GM18909 (cell line): ENCODE results near the gene TOR1AIP2.
A peak's percentile ranks its signal among the peaks of the same experiment; 100 is the strongest.

Experiments used
- ATAC-seq: cut with Tn5 transposase; IDR thresholded peaks from one replicate; pipeline ENCODE4 v1.9.1; 2021; ENCODE audit warnings: mild to moderate bottlenecking; ENCODE audit not compliant: unreplicated experiment, poor library complexity

TOR1AIP2 gene

DNA sequence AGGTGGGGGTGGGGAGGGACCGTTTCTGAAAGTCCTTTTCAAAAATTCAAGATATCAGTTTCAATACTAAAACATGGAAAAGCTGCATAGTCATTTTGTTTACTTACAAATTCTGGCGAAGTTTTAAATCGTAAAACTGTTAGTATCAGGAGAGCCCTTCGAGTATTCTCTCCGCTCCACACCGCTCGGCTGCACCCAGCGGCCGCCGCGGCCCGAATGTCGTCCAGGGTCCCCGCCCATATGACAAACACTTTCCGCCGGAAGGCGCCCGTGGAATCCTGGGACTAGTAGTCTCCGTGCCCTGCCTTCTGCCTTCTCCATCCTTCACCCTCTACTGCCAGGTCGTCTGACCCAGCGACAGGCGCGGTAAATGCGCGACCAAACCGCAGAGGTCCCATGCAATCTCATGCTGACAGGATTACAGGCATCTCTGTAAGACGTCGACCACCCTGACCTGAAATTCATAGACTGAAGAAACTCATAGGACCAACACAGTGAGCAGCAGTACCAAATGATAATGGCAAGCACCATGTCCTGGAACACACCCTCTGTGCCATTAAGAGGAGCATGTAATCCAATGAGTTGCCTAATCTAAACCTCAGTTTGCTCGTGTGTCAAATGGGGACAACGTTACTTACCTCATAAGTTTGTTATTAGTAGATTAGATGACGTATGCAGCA lies at the start of gene TOR1AIP2:
Gene TOR1AIP2, minus strand, starts transcription at position 218 of the 680 bp plus-strand sequence. CDS start 25,138 bp downstream, outside the sequence.
- ATAC-seq = peak; percentile 72

DNA sequence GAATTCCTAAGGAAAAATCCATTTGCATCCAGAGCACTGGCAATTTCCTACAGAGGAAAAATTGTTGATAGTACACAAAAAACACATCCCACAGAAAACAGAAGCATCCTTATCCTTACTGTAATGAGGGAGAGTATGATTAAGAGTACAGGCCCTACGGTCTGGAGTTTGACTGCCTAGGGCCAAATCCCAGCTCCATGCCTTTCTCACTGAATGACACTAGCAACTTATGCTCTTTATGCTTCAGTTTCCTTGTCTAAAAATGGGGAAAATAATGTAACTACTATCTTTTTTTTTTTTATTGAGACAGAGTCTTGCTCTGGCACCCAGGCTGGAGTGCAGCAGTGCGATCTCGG lies 49.2 kb upstream of the TOR1AIP2 start:
- no peak for ATAC-seq

GRCh38 chr1:179925922-179926849 lies 48.6 kb upstream of the TOR1AIP2 start:
- no peak for ATAC-seq

DNA sequence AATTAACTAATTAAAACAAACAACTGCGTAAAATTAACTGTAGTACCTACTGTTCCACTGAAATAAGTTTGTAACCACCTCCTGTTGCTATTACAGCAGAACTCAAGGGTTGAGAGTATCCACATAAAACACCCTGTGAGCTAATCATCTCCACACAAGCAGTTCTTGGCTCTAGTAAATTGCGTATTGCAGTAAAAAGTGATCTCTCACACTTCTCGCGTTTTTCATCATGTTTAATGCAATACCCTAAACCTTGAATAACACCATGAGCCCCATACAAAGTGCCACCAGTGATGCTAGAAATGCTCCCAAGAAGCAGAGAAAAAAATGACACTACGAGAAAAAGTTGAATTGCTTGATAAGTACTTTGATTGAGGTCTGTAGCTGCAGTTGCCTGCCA lies 47.7 kb upstream of the TOR1AIP2 start:
- ATAC-seq = no peak

DNA sequence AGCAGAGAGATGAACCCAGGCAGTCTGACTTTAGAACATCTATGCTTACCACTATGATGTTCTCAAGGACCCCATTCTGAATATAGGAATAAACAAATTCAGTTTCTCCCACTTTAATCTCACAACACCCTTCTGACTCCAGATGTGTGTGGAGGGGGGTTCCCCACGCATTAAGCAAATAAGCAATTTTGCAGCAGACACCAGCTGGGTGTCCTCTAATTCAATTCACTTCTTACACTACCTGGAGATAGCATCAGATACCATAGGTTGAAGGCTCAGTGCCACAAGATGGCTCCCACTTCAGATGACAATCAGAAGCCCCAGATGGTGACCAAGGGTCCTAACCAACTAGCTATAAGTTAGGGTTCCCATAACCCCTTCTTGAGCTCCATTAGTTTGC lies 46.7 kb upstream of the TOR1AIP2 start:
- no peak for ATAC-seq

DNA sequence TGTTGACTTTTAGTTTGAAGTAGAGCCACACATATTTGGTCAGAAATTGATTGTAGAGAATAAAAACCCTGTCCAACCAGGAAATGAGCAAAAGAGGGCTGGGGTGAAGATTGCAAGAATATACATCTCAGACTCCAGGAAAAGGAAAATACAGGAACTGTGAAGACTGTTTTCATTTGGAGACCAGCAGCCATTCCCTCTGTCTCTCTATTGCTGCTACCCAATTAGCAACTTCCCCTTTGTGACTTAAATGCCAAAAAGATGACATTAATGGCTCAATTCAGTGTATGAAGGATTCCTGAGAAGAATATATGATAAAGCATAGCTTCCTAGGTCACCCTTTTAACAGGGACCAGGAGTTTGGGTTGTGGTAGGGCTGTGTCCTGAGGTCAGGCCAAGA lies 45.4 kb upstream of the TOR1AIP2 start:
- no peak for ATAC-seq

GRCh38 chr1:179921981-179922872 lies 44.6 kb upstream of the TOR1AIP2 start:
- no peak for ATAC-seq

GRCh38 chr1:179921472-179921871 lies 43.9 kb upstream of the TOR1AIP2 start:
- no peak for ATAC-seq

GRCh38 chr1:179917601-179918429 lies 40.2 kb upstream of the TOR1AIP2 start:
- ATAC-seq = no peak

DNA sequence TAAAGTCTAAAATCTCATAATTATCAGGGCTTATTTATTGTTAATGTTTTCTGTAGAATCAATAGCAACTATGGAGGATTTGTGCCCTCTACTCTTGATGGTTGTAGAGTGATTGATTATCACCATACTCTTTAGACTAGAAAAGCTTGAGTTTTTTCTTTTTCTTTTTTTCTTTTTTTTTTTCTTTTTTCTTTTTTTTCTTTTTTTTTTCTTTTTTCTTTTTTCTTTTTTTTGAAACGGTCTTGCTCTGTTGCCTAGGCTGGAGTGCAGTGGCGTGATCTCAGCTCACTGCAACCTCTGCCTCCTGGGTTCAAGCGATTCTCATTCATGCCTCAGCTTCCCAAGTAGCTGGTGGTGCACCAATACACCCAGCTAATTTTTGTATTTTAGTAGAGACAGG lies 34.2 kb upstream of the TOR1AIP2 start:
- ATAC-seq = no peak

GRCh38 chr1:179910934-179911333 lies 33.3 kb upstream of the TOR1AIP2 start:
- ATAC-seq = no peak

DNA sequence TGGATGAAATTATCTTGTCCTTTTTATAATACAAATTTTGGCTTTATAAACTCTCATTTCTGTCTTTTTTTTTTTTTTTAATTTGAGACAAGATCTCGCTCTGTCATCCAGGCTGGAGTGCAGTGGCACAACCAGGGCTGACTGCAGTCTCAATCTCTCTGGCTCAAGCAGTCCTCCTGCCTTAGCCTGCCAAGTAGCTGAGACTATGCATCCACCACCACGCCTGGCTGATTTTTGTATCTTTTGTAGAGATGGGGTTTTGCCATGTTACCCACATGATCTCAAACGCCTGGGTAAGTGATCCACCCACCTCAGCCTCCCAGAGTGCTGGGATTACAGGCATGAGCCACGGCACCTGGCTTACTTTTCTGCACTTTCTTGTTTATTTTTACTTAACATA lies 12.0 kb upstream of the TOR1AIP2 start:
- ATAC-seq = no peak

DNA sequence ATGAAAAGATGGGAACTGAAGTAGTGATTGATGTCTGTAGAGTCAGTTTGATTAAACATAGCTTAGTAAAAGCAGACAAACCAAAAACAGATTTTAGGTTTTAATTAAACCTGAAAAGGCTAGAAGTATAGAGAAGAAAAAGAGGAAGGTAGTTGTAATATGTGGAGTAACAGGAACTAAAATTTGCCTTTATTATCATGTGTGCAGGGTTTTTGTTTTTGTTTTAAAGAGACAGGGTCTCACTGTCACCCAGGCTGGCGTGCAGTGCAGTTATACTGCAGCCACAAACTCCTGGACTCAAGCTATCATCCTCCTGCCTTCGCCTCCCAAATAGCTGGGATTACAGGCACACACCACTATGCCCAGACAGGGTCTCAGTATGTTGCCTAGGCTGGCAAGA lies 10.5 kb upstream of the TOR1AIP2 start:
- ATAC-seq = no peak

DNA sequence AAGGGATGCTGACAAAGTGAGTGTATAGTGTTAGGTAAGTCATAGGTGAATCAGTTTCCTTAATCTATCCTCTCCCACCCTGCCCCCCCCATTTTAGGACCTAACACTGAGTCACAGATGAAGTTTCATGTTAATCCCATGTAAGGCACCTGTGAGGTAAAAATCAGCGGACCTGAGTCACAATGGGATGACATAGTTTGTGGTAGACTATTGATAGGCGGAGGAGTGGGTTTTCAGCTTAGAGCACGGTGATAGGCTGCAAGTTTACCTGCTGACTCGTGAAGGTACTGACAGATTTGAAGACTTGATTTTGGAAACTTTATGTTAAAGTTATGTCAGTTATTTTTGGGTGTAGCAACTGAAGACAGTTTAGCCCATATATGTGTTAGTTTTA lies 6.1 kb upstream of the TOR1AIP2 start:
- no peak for ATAC-seq

DNA sequence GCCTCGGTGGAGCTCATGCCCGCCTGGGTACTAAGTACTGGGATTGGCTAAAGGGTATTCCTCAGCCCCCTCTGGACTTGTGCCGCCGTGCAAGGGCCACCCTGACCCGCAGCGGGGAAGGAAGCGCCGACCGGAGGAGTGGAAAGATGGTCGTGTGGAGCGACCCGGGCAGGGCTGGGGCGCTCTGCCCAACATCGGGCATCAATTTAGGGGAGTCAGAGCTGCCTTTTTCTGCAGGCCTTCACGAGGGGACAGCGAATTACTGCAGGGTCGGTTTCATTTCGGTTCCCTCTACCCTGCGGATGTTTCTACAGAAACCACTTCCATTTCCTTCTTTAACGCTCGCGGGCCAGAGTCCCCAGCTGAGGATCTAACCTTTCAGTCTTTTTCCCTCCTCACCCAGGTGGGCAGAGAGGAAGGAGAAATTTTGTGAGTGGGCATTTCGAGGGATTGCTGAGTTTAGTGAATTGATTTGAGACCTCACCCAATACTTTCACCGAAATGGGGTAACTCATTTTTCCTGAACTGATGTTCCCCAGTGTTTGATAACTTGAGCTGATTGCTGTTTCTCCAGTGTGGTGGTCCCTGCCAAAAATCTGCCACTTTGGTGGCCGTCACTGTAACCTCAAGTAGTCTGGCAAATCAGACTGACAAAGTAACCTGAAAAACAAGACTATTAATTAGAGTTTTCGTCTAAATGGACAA lies 5.6 kb upstream of the TOR1AIP2 start:
- peak; percentile 17 for ATAC-seq

DNA sequence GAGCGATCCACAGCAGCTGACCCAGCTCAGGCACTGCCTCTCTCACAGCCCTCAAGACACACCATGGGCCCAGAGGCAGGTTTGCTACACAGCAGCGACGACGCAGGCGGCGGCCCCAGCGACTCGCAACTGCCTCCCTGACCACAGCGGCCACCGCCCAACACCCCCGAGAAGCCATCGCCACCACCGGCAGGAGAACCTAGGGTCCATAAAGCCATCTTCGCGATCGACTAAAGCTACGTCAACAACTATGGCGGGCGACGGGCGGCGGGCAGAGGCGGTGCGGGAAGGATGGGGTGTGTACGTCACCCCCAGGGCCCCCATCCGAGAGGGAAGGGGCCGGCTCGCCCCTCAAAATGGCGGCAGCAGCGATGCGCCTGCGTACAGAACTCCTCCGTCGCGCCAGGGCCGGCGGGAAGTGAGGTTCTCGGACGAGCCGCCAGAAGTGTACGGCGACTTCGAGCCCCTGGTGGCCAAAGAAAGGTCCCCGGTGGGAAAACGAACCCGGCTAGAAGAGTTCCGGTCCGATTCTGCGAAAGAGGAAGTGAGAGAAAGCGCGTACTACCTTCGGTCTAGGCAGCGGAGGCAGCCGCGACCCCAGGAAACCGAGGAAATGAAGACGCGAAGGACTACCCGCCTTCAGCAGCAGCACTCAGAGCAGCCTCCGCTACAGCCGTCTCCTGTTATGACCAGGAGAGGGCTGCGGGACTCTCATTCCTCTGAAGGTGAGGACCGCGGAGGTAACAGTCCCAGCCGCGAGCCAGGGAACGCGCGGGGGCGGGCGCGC lies 4.8 kb upstream of the TOR1AIP2 start, which contains the start of gene TOR1AIP1:
Gene TOR1AIP1, plus strand, starts transcription at position 33 of the 787 bp plus-strand sequence. Its CDS starts 218 bp downstream, at position 251.
- ATAC-seq = peak; percentile 74

- ATAC-seq = no peak
Measured at GRCh38 chr1:179881642-179882252, 4.1 kb upstream of the TOR1AIP2 start.

- no peak for ATAC-seq
Measured at GRCh38 chr1:179879797-179880196, 2.2 kb upstream of the TOR1AIP2 start.
